OCI-LY1 (cell line): ENCODE measurements around the gene CCL26.

Experiments
- H2AFZ ChIP-seq: fragments of 200-600 bp; sonication (generic), shearing (Covaris generic); 2 replicates; pipeline ENCODE4 v1.6.0; 2014; ENCODE audit warnings: antibody characterized with exemption, mild to moderate bottlenecking, low read length
- H3F3A ChIP-seq: fragments of 200-600 bp; sonication (generic), shearing (Covaris generic); 2 replicates; pipeline ENCODE4 v1.6.0; 2014; ENCODE audit warnings: mild to moderate bottlenecking, antibody characterized with exemption, low read length, moderate library complexity; ENCODE audit not compliant: insufficient read depth
- H3K27ac ChIP-seq: fragments of 200-600 bp; sonication (generic); 2 replicates; pipeline ENCODE4 v1.5.1; 2014; ENCODE audit warnings: low read length, mixed run types, mild to moderate bottlenecking, low read depth; ENCODE audit not compliant: poor library complexity, severe bottlenecking
- H3K27me3 ChIP-seq: fragments of 200-600 bp; sonication (generic); 2 replicates; pipeline ENCODE4 v1.6.0; 2014; ENCODE audit warnings: antibody characterized with exemption, mild to moderate bottlenecking, low read length, moderate library complexity; ENCODE audit not compliant: insufficient read depth
- H3K36me3 ChIP-seq: fragments of 200-600 bp; sonication (generic); 2 replicates; pipeline ENCODE4 v1.6.1; 2014; ENCODE audit warnings: mild to moderate bottlenecking, antibody characterized with exemption, low read length, moderate library complexity, mixed read lengths; ENCODE audit not compliant: insufficient read depth
- H3K4me1 ChIP-seq: fragments of 200-600 bp; sonication (generic); 2 replicates; pipeline ENCODE4 v1.5.1; 2014; ENCODE audit warnings: mild to moderate bottlenecking, low read length, moderate library complexity; ENCODE audit not compliant: insufficient read depth, severe bottlenecking
- H3K4me2 ChIP-seq: fragments of 200-600 bp; sonication (generic), shearing (Covaris generic); 2 replicates; pipeline ENCODE4 v1.6.1; 2014; ENCODE audit warnings: low read length
- H3K4me3 ChIP-seq: fragments of 200-600 bp; sonication (generic); 2 replicates; pipeline ENCODE4 v1.5.1; 2014; ENCODE audit warnings: low read length, low read depth, mild to moderate bottlenecking, mixed read lengths; ENCODE audit not compliant: poor library complexity, severe bottlenecking
- H3K79me2 ChIP-seq: fragments of 200-600 bp; shearing (Covaris generic); 2 replicates; pipeline ENCODE4 v1.6.1; 2016; ENCODE audit warnings: mixed run types, low read length, mixed read lengths; ENCODE audit not compliant: insufficient read depth
- H3K9ac ChIP-seq: fragments of 200-600 bp; sonication (generic), shearing (Covaris generic); 2 replicates; pipeline ENCODE4 v1.6.1; 2014; ENCODE audit warnings: mild to moderate bottlenecking, low read length, mixed read lengths
- H3K9me2 ChIP-seq: fragments of 200-600 bp; sonication (generic), shearing (Covaris generic); 2 replicates; pipeline ENCODE4 v1.6.1; 2014; ENCODE audit warnings: low read depth, mild to moderate bottlenecking, low read length, mixed read lengths
- H3K9me3 ChIP-seq: fragments of 200-600 bp; shearing (Covaris generic); 2 replicates; pipeline ENCODE4 v1.6.1; 2014; ENCODE audit warnings: low read length, mixed read lengths
- H4K20me1 ChIP-seq: fragments of 200-600 bp; sonication (generic), shearing (Covaris generic); 2 replicates; pipeline ENCODE4 v1.6.0; 2016; ENCODE audit warnings: mild to moderate bottlenecking, low read length; ENCODE audit not compliant: insufficient read depth
- CTCF ChIP-seq: fragments of 200-600 bp; sonication (generic), shearing (Covaris generic); IDR thresholded peaks from 2 replicates; pipeline ENCODE4 v1.5.1; 2017; ENCODE audit warnings: mild to moderate bottlenecking, antibody characterized with exemption, low read length, moderate library complexity, mixed read lengths
- EZH2 ChIP-seq: fragments of 200-600 bp; sonication (generic), shearing (Covaris generic); IDR thresholded peaks from 2 replicates; pipeline ENCODE4 v1.8.0; 2017; ENCODE audit warnings: borderline replicate concordance, mixed run types, mild to moderate bottlenecking, antibody characterized with exemption, low read length, moderate library complexity, mixed read lengths

CCL26 gene

GRCh38 chr7:75757860-75758259 is 14.2 kb downstream of the CCL26 start:
- Histone ChIP-seq H3K4me2 (no peak overlapping the region), H2AFZ (no peak overlapping the region), H3K36me3 (no peaks in the 10 kb centered on the region), H3K4me1 (no peaks in the 10 kb centered on the region), H3K9me2 (no peaks in the 10 kb centered on the region), H3K27ac (no peak overlapping the region), H4K20me1 (no peaks in the 10 kb centered on the region), H3K9ac (no peak overlapping the region), H3K4me3 (no peak overlapping the region), H3K9me3 (no peaks in the 10 kb centered on the region), H3K79me2 (no peaks in the 10 kb centered on the region), H3K27me3 (peaks cover 3% of the 10 kb centered on the region; the same call in 1 of the 2 replicates), H3F3A (no peaks in the 10 kb centered on the region)
- TF ChIP-seq EZH2 (no peak), CTCF (no peak)

GRCh38 chr7:75756991-75757676 is 14.9 kb downstream of the CCL26 start:
- Histone ChIP-seq H3K9me3 (no peaks in the 10 kb centered on the region), H3K4me3 (no peak overlapping the region), H3F3A (no peaks in the 10 kb centered on the region), H3K9ac (no peak overlapping the region), H3K27ac (no peak overlapping the region), H3K4me1 (no peaks in the 10 kb centered on the region), H3K9me2 (no peaks in the 10 kb centered on the region), H4K20me1 (no peaks in the 10 kb centered on the region), H3K27me3 (peaks cover 3% of the 10 kb centered on the region; the same call in 1 of the 2 replicates), H3K4me2 (no peak overlapping the region), H3K79me2 (no peaks in the 10 kb centered on the region), H3K36me3 (no peaks in the 10 kb centered on the region), H2AFZ (no peak overlapping the region)
- TF ChIP-seq CTCF (peak; percentile 50), EZH2 (no peak)

- H4K20me1 ChIP-seq, result no peaks in the 10 kb centered on the region
- no peak overlapping the region for H2AFZ ChIP-seq
- H3K27me3 ChIP-seq, result peaks cover 3% of the 10 kb centered on the region; the same call in 1 of the 2 replicates
- no peaks in the 10 kb centered on the region for H3K4me1 ChIP-seq
- no peak overlapping the region for H3K4me2 ChIP-seq
- H3K9me2 ChIP-seq, result no peaks in the 10 kb centered on the region
- H3K27ac ChIP-seq, result no peak overlapping the region
- H3K4me3 ChIP-seq, result no peak overlapping the region
- no peaks in the 10 kb centered on the region for H3K36me3 ChIP-seq
- H3K9ac ChIP-seq, result no peak overlapping the region
- no peaks in the 10 kb centered on the region for H3F3A ChIP-seq
- no peaks in the 10 kb centered on the region for H3K79me2 ChIP-seq
- H3K9me3 ChIP-seq, result no peaks in the 10 kb centered on the region
- TF ChIP-seq CTCF (no peak), EZH2 (no peak)
Measured at GRCh38 chr7:75756206-75756990, 15.6 kb downstream of the CCL26 start.
